OCI-LY1 (cell line): ENCODE results near the gene SNX8.
"Not testable (repeated sequence)": the region's sequence is repeated elsewhere in the genome, so short reads cannot be mapped to it uniquely, and the experiment has no call there.

Experiments
- H2AFZ ChIP-seq: fragments of 200-600 bp; sonication (generic), shearing (Covaris generic); 2 replicates; pipeline ENCODE4 v1.6.0; 2014; ENCODE audit warnings: antibody characterized with exemption, mild to moderate bottlenecking, low read length
- H3F3A ChIP-seq: fragments of 200-600 bp; sonication (generic), shearing (Covaris generic); 2 replicates; pipeline ENCODE4 v1.6.0; 2014; ENCODE audit warnings: mild to moderate bottlenecking, antibody characterized with exemption, low read length, moderate library complexity; ENCODE audit not compliant: insufficient read depth
- H3K27ac ChIP-seq: fragments of 200-600 bp; sonication (generic); 2 replicates; pipeline ENCODE4 v1.5.1; 2014; ENCODE audit warnings: low read length, mixed run types, mild to moderate bottlenecking, low read depth; ENCODE audit not compliant: poor library complexity, severe bottlenecking
- H3K27me3 ChIP-seq: fragments of 200-600 bp; sonication (generic); 2 replicates; pipeline ENCODE4 v1.6.0; 2014; ENCODE audit warnings: antibody characterized with exemption, mild to moderate bottlenecking, low read length, moderate library complexity; ENCODE audit not compliant: insufficient read depth
- H3K36me3 ChIP-seq: fragments of 200-600 bp; sonication (generic); 2 replicates; pipeline ENCODE4 v1.6.1; 2014; ENCODE audit warnings: mild to moderate bottlenecking, antibody characterized with exemption, low read length, moderate library complexity, mixed read lengths; ENCODE audit not compliant: insufficient read depth
- H3K4me1 ChIP-seq: fragments of 200-600 bp; sonication (generic); 2 replicates; pipeline ENCODE4 v1.5.1; 2014; ENCODE audit warnings: mild to moderate bottlenecking, low read length, moderate library complexity; ENCODE audit not compliant: insufficient read depth, severe bottlenecking
- H3K4me2 ChIP-seq: fragments of 200-600 bp; sonication (generic), shearing (Covaris generic); 2 replicates; pipeline ENCODE4 v1.6.1; 2014; ENCODE audit warnings: low read length
- H3K4me3 ChIP-seq: fragments of 200-600 bp; sonication (generic); 2 replicates; pipeline ENCODE4 v1.5.1; 2014; ENCODE audit warnings: low read length, low read depth, mild to moderate bottlenecking, mixed read lengths; ENCODE audit not compliant: poor library complexity, severe bottlenecking
- H3K79me2 ChIP-seq: fragments of 200-600 bp; shearing (Covaris generic); 2 replicates; pipeline ENCODE4 v1.6.1; 2016; ENCODE audit warnings: mixed run types, low read length, mixed read lengths; ENCODE audit not compliant: insufficient read depth
- H3K9ac ChIP-seq: fragments of 200-600 bp; sonication (generic), shearing (Covaris generic); 2 replicates; pipeline ENCODE4 v1.6.1; 2014; ENCODE audit warnings: mild to moderate bottlenecking, low read length, mixed read lengths
- H3K9me2 ChIP-seq: fragments of 200-600 bp; sonication (generic), shearing (Covaris generic); 2 replicates; pipeline ENCODE4 v1.6.1; 2014; ENCODE audit warnings: low read depth, mild to moderate bottlenecking, low read length, mixed read lengths
- H3K9me3 ChIP-seq: fragments of 200-600 bp; shearing (Covaris generic); 2 replicates; pipeline ENCODE4 v1.6.1; 2014; ENCODE audit warnings: low read length, mixed read lengths
- H4K20me1 ChIP-seq: fragments of 200-600 bp; sonication (generic), shearing (Covaris generic); 2 replicates; pipeline ENCODE4 v1.6.0; 2016; ENCODE audit warnings: mild to moderate bottlenecking, low read length; ENCODE audit not compliant: insufficient read depth
- EZH2 ChIP-seq: fragments of 200-600 bp; sonication (generic), shearing (Covaris generic); IDR thresholded peaks from 2 replicates; pipeline ENCODE4 v1.8.0; 2017; ENCODE audit warnings: borderline replicate concordance, mixed run types, mild to moderate bottlenecking, antibody characterized with exemption, low read length, moderate library complexity, mixed read lengths
- TF ChIP-seq, protein P1 (sequence below): fragments of 200-600 bp; sonication (generic), shearing (Covaris generic); IDR thresholded peaks from 2 replicates; pipeline ENCODE4 v1.5.1; 2017; ENCODE audit warnings: mild to moderate bottlenecking, antibody characterized with exemption, low read length, moderate library complexity, mixed read lengths

The SNX8 gene

DNA sequence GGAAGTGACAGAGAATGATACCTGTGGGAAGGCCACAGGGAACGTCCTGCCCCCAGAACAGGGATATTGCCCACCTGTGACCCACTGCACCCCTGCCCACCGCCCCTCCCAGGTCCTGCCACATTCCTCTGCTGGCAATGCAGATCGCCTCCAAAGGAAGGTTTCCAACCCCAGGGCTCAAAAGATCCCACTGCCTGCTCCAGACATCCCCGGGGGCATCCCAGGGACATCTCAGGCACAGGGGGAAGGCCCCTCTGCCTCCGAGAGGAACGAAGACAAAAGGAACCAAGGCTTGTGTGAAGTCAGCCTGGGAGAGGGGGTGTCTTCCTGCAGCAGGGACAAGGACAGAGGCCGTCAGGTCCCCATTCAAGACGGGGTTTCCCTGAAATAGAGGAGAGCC, 43.7 kb downstream of the SNX8 start:
- no peak overlapping the region for H2AFZ ChIP-seq
- no peaks in the 10 kb centered on the region for H3K4me1 ChIP-seq
- H4K20me1 ChIP-seq = no peaks in the 10 kb centered on the region
- peaks cover 6% of the 10 kb centered on the region; the same call in 1 of the 2 replicates for H3K36me3 ChIP-seq
- no peak overlapping the region for H3K27ac ChIP-seq
- no peaks in the 10 kb centered on the region for H3F3A ChIP-seq
- H3K9ac ChIP-seq = no peak overlapping the region
- TF ChIP-seq EZH2 = no peak
- TF ChIP-seq, protein P1, sequence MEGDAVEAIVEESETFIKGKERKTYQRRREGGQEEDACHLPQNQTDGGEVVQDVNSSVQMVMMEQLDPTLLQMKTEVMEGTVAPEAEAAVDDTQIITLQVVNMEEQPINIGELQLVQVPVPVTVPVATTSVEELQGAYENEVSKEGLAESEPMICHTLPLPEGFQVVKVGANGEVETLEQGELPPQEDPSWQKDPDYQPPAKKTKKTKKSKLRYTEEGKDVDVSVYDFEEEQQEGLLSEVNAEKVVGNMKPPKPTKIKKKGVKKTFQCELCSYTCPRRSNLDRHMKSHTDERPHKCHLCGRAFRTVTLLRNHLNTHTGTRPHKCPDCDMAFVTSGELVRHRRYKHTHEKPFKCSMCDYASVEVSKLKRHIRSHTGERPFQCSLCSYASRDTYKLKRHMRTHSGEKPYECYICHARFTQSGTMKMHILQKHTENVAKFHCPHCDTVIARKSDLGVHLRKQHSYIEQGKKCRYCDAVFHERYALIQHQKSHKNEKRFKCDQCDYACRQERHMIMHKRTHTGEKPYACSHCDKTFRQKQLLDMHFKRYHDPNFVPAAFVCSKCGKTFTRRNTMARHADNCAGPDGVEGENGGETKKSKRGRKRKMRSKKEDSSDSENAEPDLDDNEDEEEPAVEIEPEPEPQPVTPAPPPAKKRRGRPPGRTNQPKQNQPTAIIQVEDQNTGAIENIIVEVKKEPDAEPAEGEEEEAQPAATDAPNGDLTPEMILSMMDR = no peak
- H3K4me2 ChIP-seq = no peak overlapping the region
- no peaks in the 10 kb centered on the region for H3K9me3 ChIP-seq
- no peaks in the 10 kb centered on the region for H3K79me2 ChIP-seq
- no peaks in the 10 kb centered on the region for H3K9me2 ChIP-seq
- no peak overlapping the region for H3K4me3 ChIP-seq
- H3K27me3 ChIP-seq = no peaks in the 10 kb centered on the region

DNA sequence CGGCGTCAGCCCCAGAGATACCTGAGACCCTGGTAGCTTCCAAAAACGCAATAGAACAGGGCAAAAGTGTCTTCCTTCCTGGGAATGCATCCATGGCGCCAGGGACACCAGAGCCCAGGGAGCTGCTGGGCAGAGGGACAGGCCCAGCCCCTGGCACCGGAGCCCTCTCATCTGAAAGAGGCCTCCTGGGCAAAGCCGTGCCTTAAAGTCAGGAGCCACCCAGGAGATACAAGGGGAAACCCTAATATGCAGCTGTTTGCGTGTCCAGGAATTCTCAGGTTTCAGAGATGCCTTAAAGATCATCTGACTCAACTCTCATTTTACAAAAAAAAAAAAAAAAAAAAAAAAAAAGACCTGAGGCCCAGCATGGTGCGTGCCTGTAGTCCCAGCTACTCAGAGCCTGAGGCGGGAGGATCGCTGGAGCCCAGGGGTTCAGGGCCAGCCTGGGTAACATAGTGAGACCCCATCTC, 44.2 kb downstream of the SNX8 start:
- Histone ChIP-seq H3K27me3 (no peaks in the 10 kb centered on the region), H3K27ac (no peak overlapping the region), H4K20me1 (no peaks in the 10 kb centered on the region), H3K4me2 (no peak overlapping the region), H3K36me3 (peaks cover 6% of the 10 kb centered on the region; the same call in 1 of the 2 replicates), H3K4me1 (no peaks in the 10 kb centered on the region), H3K9ac (no peak overlapping the region), H3K9me3 (no peaks in the 10 kb centered on the region), H3F3A (no peaks in the 10 kb centered on the region), H2AFZ (no peak overlapping the region), H3K79me2 (no peaks in the 10 kb centered on the region), H3K9me2 (no peaks in the 10 kb centered on the region), H3K4me3 (no peak overlapping the region)
- TF ChIP-seq EZH2 = no peak
- TF ChIP-seq, protein P1 = no peak

DNA sequence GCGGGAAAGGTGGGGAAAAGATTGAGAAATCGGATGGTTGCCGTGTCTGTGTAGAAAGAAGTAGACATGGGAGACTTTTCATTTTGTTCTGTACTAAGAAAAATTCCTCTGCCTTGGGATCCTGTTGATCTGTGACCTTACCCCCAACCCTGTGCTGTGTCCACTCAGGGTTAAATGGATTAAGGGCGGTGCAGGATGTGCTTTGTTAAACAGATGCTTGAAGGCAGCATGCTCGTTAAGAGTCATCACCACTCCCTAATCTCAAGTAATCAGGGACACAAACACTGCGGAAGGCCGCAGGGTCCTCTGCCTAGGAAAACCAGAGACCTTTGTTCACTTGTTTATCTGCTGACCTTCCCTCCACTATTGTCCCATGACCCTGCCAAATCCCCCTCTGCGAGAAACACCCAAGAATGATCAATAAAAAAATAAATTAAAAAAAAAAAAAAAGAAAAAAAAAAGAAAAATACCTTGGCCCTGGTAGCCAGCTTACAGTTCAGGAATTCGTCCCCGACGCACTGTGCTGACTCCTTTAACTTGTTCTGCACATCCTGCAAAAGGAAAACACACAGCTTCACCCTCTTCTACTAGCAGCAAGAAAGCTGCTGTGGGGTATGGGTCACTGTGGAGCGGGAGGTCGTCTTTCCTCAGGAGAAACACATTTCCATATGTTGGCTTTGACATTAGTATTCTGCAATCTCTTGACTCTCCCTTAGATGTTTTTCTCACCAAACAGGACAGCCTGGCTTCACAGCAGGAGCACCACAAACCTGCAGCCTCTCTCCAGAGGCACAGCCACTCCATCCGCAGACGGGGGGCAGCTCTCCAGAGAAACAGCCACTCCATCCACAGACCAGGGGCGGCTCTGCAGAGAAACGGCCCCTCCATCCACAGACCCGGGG, 44.9 kb downstream of the SNX8 start:
- H3K9me3 ChIP-seq, H3K4me3 ChIP-seq, H3K9ac ChIP-seq, H3K79me2 ChIP-seq, H4K20me1 ChIP-seq, H3K9me2 ChIP-seq, H3K4me1 ChIP-seq, H3K4me2 ChIP-seq, H3K27ac ChIP-seq, H3K36me3 ChIP-seq, H3K27me3 ChIP-seq, H2AFZ ChIP-seq, H3F3A ChIP-seq: not testable (repeated sequence)
